H1 (cell line): ENCODE measurements around the gene SMO. TPM values are rescaled to one million over a fixed set of nuclear protein-coding genes. Genes with fewer than 3 reads are reported as not detected.
A peak's percentile ranks its signal among the peaks of the same experiment; 100 is the strongest.

ENCODE experiments used
- CTCF ChIA-PET: fragments of 300-600 bp; sonication (Branson Sonifier 250); formaldehyde crosslinking; loops from one replicate; lab custom pipeline; 2021; ENCODE audit not compliant: partially characterized antibody; lab: Charles Lee
- POLR2A ChIA-PET: fragments of 300-600 bp; sonication (Branson Sonifier 250); formaldehyde crosslinking; loops from one replicate; lab custom pipeline; 2021; ENCODE audit warnings: inconsistent platforms; ENCODE audit not compliant: partially characterized antibody; lab: Charles Lee
- DNase-seq, 2 experiments: peaks; one replicate each; pipeline versions ENCODE4 v3.0.0 to v3.0.0-alpha.2; 2010 to 2022; ENCODE audit warnings: low spot score in 2 of 2, low read depth in 1 of 2, mixed read lengths in 1 of 2
- FAIRE-seq: peaks from 2 replicates; lab custom pipeline; 2011; peaks lifted over from hg19 to GRCh38; lab: Jason Lieb, UNC
- H2AFZ ChIP-seq: 2 replicates; pipeline ENCODE4 v1.8.1; 2012; ENCODE audit warnings: low read length, inconsistent platforms
- H2AK5ac ChIP-seq: 2 replicates; pipeline ENCODE4 v1.6.1; 2013; ENCODE audit warnings: low read depth, low read length
- H2BK120ac ChIP-seq: replicated peaks from 2 replicates; pipeline ENCODE3; 2013; ENCODE audit warnings: low read depth, low read length, inconsistent platforms
- H2BK12ac ChIP-seq: 2 replicates; pipeline ENCODE4 v1.6.1; 2013; ENCODE audit warnings: low read depth, low read length
- H2BK15ac ChIP-seq: 2 replicates; pipeline ENCODE4 v1.6.1; 2013; ENCODE audit warnings: low read length
- H2BK20ac ChIP-seq: 2 replicates; pipeline ENCODE4 v1.6.1; 2013; ENCODE audit warnings: low read length
- H2BK5ac ChIP-seq: 2 replicates; pipeline ENCODE4 v1.6.1; 2013; ENCODE audit warnings: low read depth, low read length
- H3K14ac ChIP-seq: 2 replicates; pipeline ENCODE4 v1.6.1; 2013; ENCODE audit warnings: inconsistent platforms; ENCODE audit not compliant: insufficient read length
- H3K18ac ChIP-seq: 2 replicates; pipeline ENCODE4 v1.6.1; 2013; ENCODE audit warnings: low read length; ENCODE audit errors: extremely low read depth
- H3K23ac ChIP-seq: 2 replicates; pipeline ENCODE4 v1.6.1; 2013; ENCODE audit warnings: inconsistent platforms; ENCODE audit not compliant: insufficient read length
- H3K23me2 ChIP-seq: 2 replicates; pipeline ENCODE4 v1.6.1; 2013; ENCODE audit warnings: low read depth, low read length
- H3K27ac ChIP-seq: 2 replicates; pipeline ENCODE4 v1.6.1; 2011; ENCODE audit warnings: low read depth, low read length, inconsistent platforms
- H3K27me3 ChIP-seq, 4 experiments: replicated peaks in 1 of 4; 1 replicate in 1 of 4; 2 replicates in 3 of 4; pipeline versions ENCODE4 v1.6.1 to v1.8.1; 2011 to 2013; ENCODE audit warnings: low read length in 3 of 4, mild to moderate bottlenecking in 3 of 4, inconsistent platforms in 2 of 4, mixed read lengths in 2 of 4, moderate library complexity in 1 of 4; ENCODE audit not compliant: control insufficient read depth in 3 of 4, insufficient read depth in 3 of 4; ENCODE audit errors: extremely low read depth in 1 of 4
- H3K36me3 ChIP-seq, 4 experiments: 2 replicates each; pipeline versions ENCODE4 v1.6.1 to v1.8.1; 2011 to 2013; ENCODE audit warnings: mild to moderate bottlenecking in 4 of 4, low read length in 3 of 4, moderate library complexity in 2 of 4, control low read depth in 1 of 4, inconsistent platforms in 1 of 4; ENCODE audit not compliant: insufficient read depth in 4 of 4, control insufficient read depth in 2 of 4
- H3K4ac ChIP-seq: replicated peaks from 2 replicates; pipeline ENCODE3; 2013; ENCODE audit warnings: low read length, low read depth, mixed read lengths, inconsistent platforms; ENCODE audit not compliant: insufficient read length
- H3K4me1 ChIP-seq, 4 experiments: replicated peaks in 1 of 4; 1 replicate in 1 of 4; 2 replicates in 3 of 4; pipeline versions ENCODE4 v1.6.1 to v1.8.1; 2011 to 2013; ENCODE audit warnings: low read length in 3 of 4, inconsistent platforms in 2 of 4, mixed read lengths in 1 of 4; ENCODE audit not compliant: insufficient read depth in 4 of 4, control insufficient read depth in 3 of 4
- H3K4me2 ChIP-seq, 2 experiments: 2 replicates each; pipeline versions ENCODE4 v1.6.1 to v1.8.1; 2011 to 2013; ENCODE audit warnings: low read depth in 2 of 2, low read length in 2 of 2, control low read depth in 1 of 2, inconsistent platforms in 1 of 2, mild to moderate bottlenecking in 1 of 2; ENCODE audit not compliant: insufficient read depth in 1 of 2
- H3K4me3 ChIP-seq, 4 experiments: fragments of 200-600, 300-600 bp in 1 of 4; sonication (generic), shearing (Covaris generic), sonication (Bioruptor Twin) in 1 of 4; 2 replicates each; pipeline versions ENCODE4 v1.5.1 to v1.8.1; 2011 to 2016; ENCODE audit warnings: low read length in 4 of 4, low read depth in 3 of 4, control low read depth in 2 of 4, inconsistent platforms in 2 of 4, mild to moderate bottlenecking in 2 of 4, mixed read lengths in 1 of 4, moderate library complexity in 1 of 4; ENCODE audit not compliant: insufficient read depth in 2 of 4; ENCODE audit errors: extremely low read depth in 1 of 4
- H3K56ac ChIP-seq: replicated peaks from 2 replicates; pipeline ENCODE3; 2013; ENCODE audit warnings: low read depth, mild to moderate bottlenecking, mixed read lengths, low read length, inconsistent platforms; ENCODE audit not compliant: insufficient read length
- H3K79me1 ChIP-seq: 2 replicates; pipeline ENCODE4 v1.6.1; 2013; ENCODE audit warnings: low read depth, low read length, control low read depth
- H3K79me2 ChIP-seq, 2 experiments: 2 replicates each; pipeline versions ENCODE4 v1.6.1 to v1.8.1; 2012 to 2013; ENCODE audit warnings: low read length in 2 of 2, mild to moderate bottlenecking in 2 of 2, inconsistent platforms in 1 of 2; ENCODE audit not compliant: insufficient read depth in 2 of 2, control insufficient read depth in 1 of 2
- H3K9ac ChIP-seq, 4 experiments: replicated peaks in 1 of 4; 1 replicate in 1 of 4; 2 replicates in 3 of 4; pipeline versions ENCODE4 v1.6.1 to v1.8.1; 2011 to 2013; ENCODE audit warnings: low read depth in 3 of 4, low read length in 3 of 4, control low read depth in 2 of 4, mild to moderate bottlenecking in 2 of 4, moderate library complexity in 2 of 4, inconsistent platforms in 1 of 4; ENCODE audit errors: extremely low read depth in 1 of 4
- H3K9me3 ChIP-seq, 2 experiments: 2 replicates each; pipeline versions ENCODE4 v1.6.1 to v1.8.1; 2012 to 2013; ENCODE audit warnings: mild to moderate bottlenecking in 2 of 2, moderate library complexity in 2 of 2, control low read depth in 1 of 2, inconsistent platforms in 1 of 2, low read depth in 1 of 2, low read length in 1 of 2, mixed read lengths in 1 of 2; ENCODE audit not compliant: insufficient read depth in 2 of 2
- H4K20me1 ChIP-seq, 2 experiments: replicated peaks in 1 of 2; 2 replicates each; pipeline versions ENCODE3 to v1.8.1; 2011 to 2013; ENCODE audit warnings: inconsistent platforms in 2 of 2, low read length in 2 of 2, mild to moderate bottlenecking in 1 of 2; ENCODE audit not compliant: insufficient read depth in 2 of 2, control insufficient read depth in 1 of 2
- H4K5ac ChIP-seq: 2 replicates; pipeline ENCODE4 v1.6.1; 2013; ENCODE audit warnings: low read length, low read depth, mixed read lengths, inconsistent platforms; ENCODE audit not compliant: insufficient read length
- H4K8ac ChIP-seq: 2 replicates; pipeline ENCODE4 v1.8.0; 2013; ENCODE audit warnings: mild to moderate bottlenecking, moderate library complexity, low read length, inconsistent platforms; ENCODE audit not compliant: insufficient read depth; ENCODE audit errors: extremely low read depth
- H4K91ac ChIP-seq: replicated peaks from 2 replicates; pipeline ENCODE3; 2013; ENCODE audit warnings: low read length, mixed read lengths, inconsistent platforms; ENCODE audit not compliant: insufficient read length
- BCL11A ChIP-seq, 2 experiments: IDR thresholded peaks; one replicate each; pipeline ENCODE4 v1.6.1; 2011; ENCODE audit warnings: low read depth in 2 of 2, low read length in 2 of 2, mild to moderate bottlenecking in 2 of 2
- SUZ12 ChIP-seq: fragments of 200-600 bp; sonication (generic); IDR thresholded peaks from 2 replicates; pipeline ENCODE4 v1.6.1; 2012; ENCODE audit warnings: mild to moderate bottlenecking, inconsistent platforms, low read length, moderate library complexity, mixed read lengths
- WGBS, 2 experiments: shearing (Covaris generic) in 1 of 2; methylation state at CpG; one replicate each; pipeline versions ENCODE4 v1.1.6 to v1.1.7; 2013 to 2015; ENCODE audit warnings: low lambda C conversion rate in 2 of 2, mixed read lengths in 2 of 2, inconsistent platforms in 1 of 2, low coverage in 1 of 2, missing lambda C conversion rate in 1 of 2; ENCODE audit not compliant: insufficient replicate concordance in 2 of 2, insufficient coverage in 1 of 2, insufficient read length in 1 of 2; ENCODE audit errors: extremely low coverage in 1 of 2, missing lambda C conversion rate in 1 of 2; 5-methylcytosine and 5-hydroxymethylcytosine counted together
- polyA plus RNA-seq, 7 experiments: library from polyadenylated mRNA; depleted of rRNA in 3 of 7; stranded (reverse) in 5 of 7; unstranded in 2 of 7; fragments of >200 nt in 5 of 7; fragments of 200-250 nt in 2 of 7; gene quantifications; 1 replicate in 5 of 7; 2 replicates in 1 of 7; 4 replicates in 1 of 7; pipeline versions ENCODE4 v1.2.1 to v1.2.3, GENCODE V29; 2011 to 2013; ENCODE audit warnings: missing spikeins in 2 of 7, mixed read lengths in 2 of 7
- total RNA-seq: library from RNA; stranded (reverse); fragmentation: NEBNext Ultra II Directional; extraction: Animal tissue kit (Norgen Biotek cat#: 25700); gene quantifications from 2 replicates; pipeline ENCODE4 v1.2.1, GENCODE V29; 2021

Gene SMO
- total and polyA plus RNA-seq, 2 of the 8 experiments (the other 6 are each of a cell fraction or from before 2014, with no cell fraction given), result 64.5 to 67.6 TPM

DNA sequence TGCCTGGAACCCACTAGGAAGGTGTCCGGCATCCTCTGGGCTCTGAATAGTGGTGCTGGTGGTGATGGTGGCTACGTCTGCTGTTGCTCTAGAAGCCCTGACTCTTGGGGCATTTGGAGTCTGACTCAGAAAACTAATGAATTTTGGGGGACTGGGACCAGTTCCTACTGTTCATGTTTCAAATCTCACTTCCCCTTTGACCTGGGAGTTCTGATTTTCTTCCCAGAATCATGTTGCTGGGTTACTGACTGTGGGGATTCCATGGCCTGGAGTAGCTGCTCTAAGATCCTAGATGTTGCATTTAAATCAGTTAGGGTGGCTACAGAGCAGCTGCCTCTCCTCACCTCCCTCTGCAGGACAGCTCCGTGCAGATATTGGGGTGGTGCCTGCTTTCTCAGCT lies 40.7 kb upstream of the SMO start:
- Histone ChIP-seq H4K8ac (no peak overlapping the region), H3K18ac (no peak overlapping the region), H3K9ac (no peak overlapping the region), H2BK12ac (no peak overlapping the region), H3K27ac (no peak overlapping the region), H3K56ac (no peak overlapping the region), H4K5ac (no peak overlapping the region), H3K27me3 (peaks cover 0 to 10% (median 3%) of the 10 kb centered on the region in 4 experiments; a peak in 4 of 7 replicates), H3K4me1 (peaks cover 6 to 14% (median 11%) of the 10 kb centered on the region in 4 experiments), H3K4ac (no peak overlapping the region), H2BK120ac (no peak overlapping the region), H3K23ac (no peak overlapping the region), H3K4me2 (no peak overlapping the region), H3K79me1 (peaks cover 3% of the 10 kb centered on the region; the same call in 1 of the 2 replicates), H3K79me2 (no peaks in the 10 kb centered on the region), H3K23me2 (peaks cover 6% of the 10 kb centered on the region), H2AFZ (no peak overlapping the region), H4K20me1 (peaks cover 0 to 2% of the 10 kb centered on the region in 2 experiments), H2AK5ac (no peak overlapping the region), H2BK15ac (no peak overlapping the region), H4K91ac (no peak overlapping the region), H3K36me3 (no peaks in the 10 kb centered on the region), H3K4me3 (no peak overlapping the region), H2BK5ac (no peak overlapping the region), H3K14ac (no peak overlapping the region), H2BK20ac (no peak overlapping the region), H3K9me3 (no peaks in the 10 kb centered on the region)
- POLR2A ChIA-PET, result interaction anchor here (1.4 to 2.9 kb wide), 2 partner anchors 9 to 22 kb away, joined by 3 to 10 read pairs; no protein-coding TSS in a partner anchor
- no peak for FAIRE-seq
- 86% methylated on average over 3 of the region's 3 CpGs; no CpG with 5 or more reads in 1 of the 2 experiments for WGBS, 2 experiments
- no peak for DNase-seq
- CTCF ChIA-PET, result interaction anchor here (1.1 to 4.5 kb wide), 11 partner anchors 12 to 244 kb away, joined by 3 to 21 read pairs (median 5); no protein-coding TSS in a partner anchor
- 0 out of 2 replicates have a peak, but pooled peaks have one; percentile 23 for TF ChIP-seq SUZ12
- TF ChIP-seq BCL11A (IDR thresholded peaks at IDR 0.05; ENCODE audit: low read depth in 2 of 2, low read length in 2 of 2), result no peak
